ENCODE measurements around the gene PRR12. TPM values are rescaled to one million over a fixed set of nuclear protein-coding genes. Genes with fewer than 3 reads are reported as not detected.

PRR12 gene
- total and polyA plus RNA-seq, 11 donors: 8.0 to 20.0 (median 14.2) TPM

- WGBS, 4 donors: 93 to 96% (median 94%) methylated on average over 3 of the region's 3 CpGs
- no peaks in the 10 kb centered on the region for H3K27me3 ChIP-seq
- H3K36me3 ChIP-seq: peaks cover 0 to 9% (median 0%) of the 10 kb centered on the region in 9 donors
- no peak for TF ChIP-seq POLR2A (IDR thresholded peaks at IDR 0.05)
- TF ChIP-seq CTCF (IDR thresholded peaks at IDR 0.05): no peak
- ATAC-seq (no peak), DNase-seq (no peak)
- H3K27ac ChIP-seq: no peak overlapping the region
- H3K4me3 ChIP-seq: no peak overlapping the region
- no peaks in the 10 kb centered on the region for H3K9me3 ChIP-seq
- H3K4me1 ChIP-seq: peaks cover 0 to 24% (median 14%) of the 10 kb centered on the region in 12 donors
- intact Hi-C loops (cut with DNase I): loop anchor here in 1 of 10 donors (5.0 kb wide), 1 partner anchor 172 kb away; the partner anchor contains the start of gene RPS11
These were observed 78.5 kb downstream of the PRR12 start for GRCh38 chr19:49669516-49669915.

GRCh38 chr19:49672131-49672919, 81.3 kb downstream of the PRR12 start:
- intact Hi-C loops (cut with DNase I): loop anchor here in 8 of 10 donors (5.0 to 10.0 kb wide), 8 partner anchors 78 to 192 kb away; partner anchors contain the start of genes PRR12 (in 2 of the 8), NOSIP (in 1 of the 8), PNKP (in 1 of the 8) and PRRG2 (in 1 of the 8)
- peak; percentile 80 to 95 (median 88) for TF ChIP-seq CTCF (IDR thresholded peaks at IDR 0.05)
- TF ChIP-seq POLR2A (IDR thresholded peaks at IDR 0.05): no peak
- Histone ChIP-seq H3K9me3 (no peaks in the 10 kb centered on the region), H3K27me3 (no peaks in the 10 kb centered on the region), H3K36me3 (peaks cover 0 to 9% (median 0%) of the 10 kb centered on the region in 9 donors), H3K4me3 (peak overlapping the region in 5 of 12 donors; percentile 13 to 37 (median 26)), H3K27ac (peak overlapping the region in 11 of 12 donors; percentile 32 to 68 (median 49)), H3K4me1 (peaks cover 0 to 15% (median 9%) of the 10 kb centered on the region in 12 donors)
- ATAC-seq: peak in 1 of 4 donors; percentile 2
- 20 to 25% (median 24%) methylated on average over 28 of the region's 28 CpGs for WGBS, 4 donors
- peak; percentile 72 to 91 (median 84) for DNase-seq

Other genes starting within 250 kb of the PRR12 start
- gene TEAD2, start 228.8 kb upstream of the PRR12 start, total RNA-seq: 10 to 100 TPM; 31.1 to 77.2 (median 54.3) TPM
- 10 to 100 TPM; 44.9 to 52.2 TPM for gene TEAD2, start 228.8 kb upstream of the PRR12 start, polyA plus RNA-seq
- gene DKKL1, start 227.3 kb upstream of the PRR12 start, total RNA-seq: under 1 TPM in 1 of 9 donors, not detected in 8; 0.51 TPM
- gene DKKL1, start 227.3 kb upstream of the PRR12 start, polyA plus RNA-seq: under 1 TPM in 1 of 2 donors, not detected in 1; 0.24 TPM
- gene KASH5, start 202.9 kb upstream of the PRR12 start, total RNA-seq: not detected
- not detected for gene KASH5, start 202.9 kb upstream of the PRR12 start, polyA plus RNA-seq
- gene PTH2, start 167.7 kb upstream of the PRR12 start, total RNA-seq: not detected
- gene PTH2, start 167.7 kb upstream of the PRR12 start, polyA plus RNA-seq: not detected
- gene GFY, start 165.8 kb upstream of the PRR12 start, total RNA-seq: not detected
- under 1 TPM in 1 of 2 donors, not detected in 1; 0.12 TPM for gene GFY, start 165.8 kb upstream of the PRR12 start, polyA plus RNA-seq
- gene SLC17A7, start 149.7 kb upstream of the PRR12 start, total RNA-seq: 1 to 10 TPM in 4 of 9 donors, under 1 TPM in 5; 0.46 to 1.6 (median 0.89) TPM
- gene SLC17A7, start 149.7 kb upstream of the PRR12 start, polyA plus RNA-seq: 1 to 10 TPM in 1 of 2 donors, under 1 TPM in 1; 0.64 to 1.1 TPM
- 10 to 100 TPM; 16.3 to 49.9 (median 31.1) TPM for gene PIH1D1, start 139.4 kb upstream of the PRR12 start, total RNA-seq
- gene PIH1D1, start 139.4 kb upstream of the PRR12 start, polyA plus RNA-seq: 10 to 100 TPM; 22.6 to 57.6 TPM
- 10 to 100 TPM in 2 of 9 donors, 1 to 10 TPM in 7; 3.4 to 18.6 (median 8.5) TPM for gene ALDH16A1, start 138.0 kb upstream of the PRR12 start, total RNA-seq
- gene ALDH16A1, start 138.0 kb upstream of the PRR12 start, polyA plus RNA-seq: 10 to 100 TPM in 1 of 2 donors, 1 to 10 TPM in 1; 7.3 to 11.7 TPM
- gene FLT3LG, start 117.0 kb upstream of the PRR12 start, total RNA-seq: 10 to 100 TPM in 1 of 9 donors, 1 to 10 TPM in 8; 1.7 to 13.4 (median 2.4) TPM
- gene FLT3LG, start 117.0 kb upstream of the PRR12 start, polyA plus RNA-seq: 1 to 10 TPM; 2.9 to 5.5 TPM
- 1,000 to 10,000 TPM in 8 of 9 donors, 100 to 1,000 TPM in 1; 876 to 1,739 (median 1,261) TPM for gene RPL13A, start 103.6 kb upstream of the PRR12 start, total RNA-seq
- 1,000 to 10,000 TPM; 1,194 to 2,850 TPM for gene RPL13A, start 103.6 kb upstream of the PRR12 start, polyA plus RNA-seq
- 1,000 to 10,000 TPM in 5 of 9 donors, 100 to 1,000 TPM in 4; 778 to 1,895 (median 1,011) TPM for gene RPS11, start 94.7 kb upstream of the PRR12 start, total RNA-seq
- gene RPS11, start 94.7 kb upstream of the PRR12 start, polyA plus RNA-seq: 1,000 to 10,000 TPM; 2,258 to 2,723 TPM
- gene FCGRT, start 78.5 kb upstream of the PRR12 start, total RNA-seq: 100 to 1,000 TPM in 2 of 9 donors, 10 to 100 TPM in 7; 57.3 to 317 (median 69.2) TPM
- 10 to 100 TPM; 46.7 to 54.6 TPM for gene FCGRT, start 78.5 kb upstream of the PRR12 start, polyA plus RNA-seq
- gene RCN3, start 63.2 kb upstream of the PRR12 start, total RNA-seq: 10 to 100 TPM in 4 of 9 donors, 1 to 10 TPM in 5; 3.8 to 50.8 (median 9.6) TPM
- 10 to 100 TPM; 16.3 to 16.8 TPM for gene RCN3, start 63.2 kb upstream of the PRR12 start, polyA plus RNA-seq
- 10 to 100 TPM; 37.3 to 67.2 (median 46.3) TPM for gene NOSIP, start 10.6 kb upstream of the PRR12 start, total RNA-seq
- 10 to 100 TPM; 65.5 to 91.3 TPM for gene NOSIP, start 10.6 kb upstream of the PRR12 start, polyA plus RNA-seq
- 1 to 10 TPM in 4 of 9 donors, under 1 TPM in 4, not detected in 1; 0.27 to 1.5 (median 0.88) TPM for gene PRRG2, start 9.9 kb upstream of the PRR12 start, total RNA-seq
- 1 to 10 TPM in 1 of 2 donors, under 1 TPM in 1; 0.53 to 3.2 TPM for gene PRRG2, start 9.9 kb upstream of the PRR12 start, polyA plus RNA-seq
- 100 to 1,000 TPM in 7 of 9 donors, 10 to 100 TPM in 2; 64.4 to 149 (median 110) TPM for gene RRAS, start 49.0 kb downstream of the PRR12 start, total RNA-seq
- 100 to 1,000 TPM; 133 to 177 TPM for gene RRAS, start 49.0 kb downstream of the PRR12 start, polyA plus RNA-seq
- 10 to 100 TPM; 24.5 to 52.8 (median 46.3) TPM for gene SCAF1, start 51.0 kb downstream of the PRR12 start, total RNA-seq
- 10 to 100 TPM; 26.9 to 28.2 TPM for gene SCAF1, start 51.0 kb downstream of the PRR12 start, polyA plus RNA-seq
- 10 to 100 TPM; 23.1 to 55.7 (median 30.5) TPM for gene IRF3, start 74.7 kb downstream of the PRR12 start, total RNA-seq
- gene IRF3, start 74.7 kb downstream of the PRR12 start, polyA plus RNA-seq: 10 to 100 TPM; 35.1 to 68.0 TPM
- gene BCL2L12, start 74.8 kb downstream of the PRR12 start, total RNA-seq: 10 to 100 TPM in 5 of 9 donors, 1 to 10 TPM in 4; 5.9 to 15.9 (median 10.0) TPM
- 10 to 100 TPM; 14.2 to 18.6 TPM for gene BCL2L12, start 74.8 kb downstream of the PRR12 start, polyA plus RNA-seq
- gene PRMT1, start 86.1 kb downstream of the PRR12 start, total RNA-seq: 100 to 1,000 TPM; 106 to 170 (median 124) TPM
- gene PRMT1, start 86.1 kb downstream of the PRR12 start, polyA plus RNA-seq: 100 to 1,000 TPM; 113 to 283 TPM
- 1 to 10 TPM in 1 of 9 donors, under 1 TPM in 7, not detected in 1; 0.14 to 1.6 (median 0.48) TPM for gene ADM5, start 98.4 kb downstream of the PRR12 start, total RNA-seq
- under 1 TPM; 0.58 to 0.76 TPM for gene ADM5, start 98.4 kb downstream of the PRR12 start, polyA plus RNA-seq
- gene CPT1C, start 99.9 kb downstream of the PRR12 start, total RNA-seq: 1 to 10 TPM in 8 of 9 donors, under 1 TPM in 1; 1.00 to 6.0 (median 2.2) TPM
- gene CPT1C, start 99.9 kb downstream of the PRR12 start, polyA plus RNA-seq: 1 to 10 TPM; 3.0 to 3.1 TPM
- under 1 TPM in 6 of 9 donors, not detected in 3; 0.23 to 0.77 (median 0.34) TPM for gene TSKS, start 172.1 kb downstream of the PRR12 start, total RNA-seq
- under 1 TPM; 0.49 to 0.72 TPM for gene TSKS, start 172.1 kb downstream of the PRR12 start, polyA plus RNA-seq
- 100 to 1,000 TPM in 1 of 9 donors, 10 to 100 TPM in 8; 53.6 to 152 (median 70.5) TPM for gene AP2A1, start 175.8 kb downstream of the PRR12 start, total RNA-seq
- 100 to 1,000 TPM in 1 of 2 donors, 10 to 100 TPM in 1; 33.4 to 115 TPM for gene AP2A1, start 175.8 kb downstream of the PRR12 start, polyA plus RNA-seq
- gene FUZ, start 222.1 kb downstream of the PRR12 start, total RNA-seq: 10 to 100 TPM; 12.7 to 29.1 (median 16.2) TPM
- 10 to 100 TPM; 14.3 to 24.3 TPM for gene FUZ, start 222.1 kb downstream of the PRR12 start, polyA plus RNA-seq
- gene MED25, start 227.1 kb downstream of the PRR12 start, total RNA-seq: 100 to 1,000 TPM in 1 of 9 donors, 10 to 100 TPM in 8; 45.8 to 119 (median 54.7) TPM
- 10 to 100 TPM; 44.1 to 60.2 TPM for gene MED25, start 227.1 kb downstream of the PRR12 start, polyA plus RNA-seq